LNCaP clone FGC (cell line): ENCODE results near the gene GRB10.

Source experiments
- DNase-seq: peaks from one replicate; pipeline ENCODE4 v3.0.0-alpha.2; 2011; ENCODE audit warnings: low read depth
- H3K4me3 ChIP-seq: 2 replicates; pipeline ENCODE4 v1.5.1; 2011; ENCODE audit warnings: mild to moderate bottlenecking, low read depth, low read length, control low read depth
- TF ChIP-seq, protein P1 (sequence below): IDR thresholded peaks from 2 replicates; pipeline ENCODE4 v1.5.1; 2012; ENCODE audit warnings: mild to moderate bottlenecking; ENCODE audit not compliant: control insufficient read depth, insufficient read depth; ENCODE audit errors: extremely low read depth

GRB10 gene

DNA sequence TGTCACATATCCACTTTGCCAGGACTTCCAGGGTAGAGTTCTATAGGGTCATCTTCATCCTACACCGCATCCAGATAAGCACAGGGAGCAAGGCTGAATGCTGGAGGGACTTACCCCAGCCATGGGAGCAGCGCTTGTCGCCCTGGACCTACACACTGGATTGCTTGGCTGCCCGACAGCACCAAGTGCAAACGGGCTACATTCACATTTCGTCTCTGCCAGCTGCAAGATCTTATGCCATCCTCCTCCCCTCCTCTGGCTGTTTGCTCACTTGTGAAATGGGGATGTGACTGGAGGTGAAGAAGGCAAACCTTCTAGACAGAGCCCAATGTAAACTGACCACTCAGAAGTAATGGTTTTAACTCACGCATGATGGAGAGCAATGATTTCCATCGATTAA lies 218.5 kb downstream of the GRB10 start:
- H3K4me3 ChIP-seq = no peak overlapping the region
- TF ChIP-seq, protein P1, sequence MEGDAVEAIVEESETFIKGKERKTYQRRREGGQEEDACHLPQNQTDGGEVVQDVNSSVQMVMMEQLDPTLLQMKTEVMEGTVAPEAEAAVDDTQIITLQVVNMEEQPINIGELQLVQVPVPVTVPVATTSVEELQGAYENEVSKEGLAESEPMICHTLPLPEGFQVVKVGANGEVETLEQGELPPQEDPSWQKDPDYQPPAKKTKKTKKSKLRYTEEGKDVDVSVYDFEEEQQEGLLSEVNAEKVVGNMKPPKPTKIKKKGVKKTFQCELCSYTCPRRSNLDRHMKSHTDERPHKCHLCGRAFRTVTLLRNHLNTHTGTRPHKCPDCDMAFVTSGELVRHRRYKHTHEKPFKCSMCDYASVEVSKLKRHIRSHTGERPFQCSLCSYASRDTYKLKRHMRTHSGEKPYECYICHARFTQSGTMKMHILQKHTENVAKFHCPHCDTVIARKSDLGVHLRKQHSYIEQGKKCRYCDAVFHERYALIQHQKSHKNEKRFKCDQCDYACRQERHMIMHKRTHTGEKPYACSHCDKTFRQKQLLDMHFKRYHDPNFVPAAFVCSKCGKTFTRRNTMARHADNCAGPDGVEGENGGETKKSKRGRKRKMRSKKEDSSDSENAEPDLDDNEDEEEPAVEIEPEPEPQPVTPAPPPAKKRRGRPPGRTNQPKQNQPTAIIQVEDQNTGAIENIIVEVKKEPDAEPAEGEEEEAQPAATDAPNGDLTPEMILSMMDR = no peak
- DNase-seq = no peak

- DNase-seq = no peak
- TF ChIP-seq, protein P1 = no peak
- H3K4me3 ChIP-seq = no peak overlapping the region
Measured at GRCh38 chr7:50562136-50562535, 220.6 kb downstream of the GRB10 start.

- TF ChIP-seq, protein P1 = no peak
- no peak for DNase-seq
- no peak overlapping the region for H3K4me3 ChIP-seq
Measured at GRCh38 chr7:50560865-50561351, 221.8 kb downstream of the GRB10 start.

GRCh38 chr7:50559881-50560280 lies 222.8 kb downstream of the GRB10 start:
- TF ChIP-seq, protein P1 = no peak
- DNase-seq = no peak
- no peak overlapping the region for H3K4me3 ChIP-seq

DNA sequence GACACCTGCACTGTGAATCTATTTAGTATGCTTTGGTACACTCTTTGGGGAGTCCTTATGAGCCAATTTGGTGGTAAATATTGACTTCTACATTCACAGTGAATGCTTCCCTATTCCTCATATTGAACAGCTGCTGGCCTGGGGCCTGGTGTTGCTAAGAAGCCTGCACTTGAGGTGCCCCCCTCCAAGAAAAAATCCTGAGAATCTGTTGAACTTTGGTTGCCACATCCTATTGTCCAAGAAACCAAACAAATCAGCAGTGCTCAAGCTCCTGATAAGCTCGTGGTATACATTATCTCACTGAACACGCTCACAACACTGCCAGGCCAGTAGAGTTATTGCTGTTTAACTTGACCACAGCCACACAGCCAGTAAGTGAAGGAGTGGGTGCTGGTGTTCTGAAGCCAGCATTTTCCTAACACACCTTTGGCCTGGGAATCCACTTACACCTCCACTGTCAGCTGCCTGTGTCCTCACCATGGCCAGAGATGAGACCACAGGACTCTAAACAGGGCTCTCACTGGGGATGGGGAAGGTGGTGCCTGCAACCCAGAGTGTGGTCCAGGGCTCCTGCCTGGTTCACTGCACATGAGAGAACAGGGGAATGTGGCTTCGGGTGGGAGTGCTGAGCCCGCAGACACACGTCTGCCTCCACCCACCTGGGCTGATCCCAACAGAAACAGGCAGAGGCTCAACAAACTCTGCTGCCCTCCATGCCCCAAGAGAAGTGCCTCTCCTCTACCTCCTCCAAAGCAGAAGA lies 224.2 kb downstream of the GRB10 start:
- no peak for DNase-seq
- TF ChIP-seq, protein P1 = no peak
- no peak overlapping the region for H3K4me3 ChIP-seq

- TF ChIP-seq, protein P1 = no peak
- no peak overlapping the region for H3K4me3 ChIP-seq
- no peak for DNase-seq
Measured at GRCh38 chr7:50557099-50557498, 225.6 kb downstream of the GRB10 start.

DNA sequence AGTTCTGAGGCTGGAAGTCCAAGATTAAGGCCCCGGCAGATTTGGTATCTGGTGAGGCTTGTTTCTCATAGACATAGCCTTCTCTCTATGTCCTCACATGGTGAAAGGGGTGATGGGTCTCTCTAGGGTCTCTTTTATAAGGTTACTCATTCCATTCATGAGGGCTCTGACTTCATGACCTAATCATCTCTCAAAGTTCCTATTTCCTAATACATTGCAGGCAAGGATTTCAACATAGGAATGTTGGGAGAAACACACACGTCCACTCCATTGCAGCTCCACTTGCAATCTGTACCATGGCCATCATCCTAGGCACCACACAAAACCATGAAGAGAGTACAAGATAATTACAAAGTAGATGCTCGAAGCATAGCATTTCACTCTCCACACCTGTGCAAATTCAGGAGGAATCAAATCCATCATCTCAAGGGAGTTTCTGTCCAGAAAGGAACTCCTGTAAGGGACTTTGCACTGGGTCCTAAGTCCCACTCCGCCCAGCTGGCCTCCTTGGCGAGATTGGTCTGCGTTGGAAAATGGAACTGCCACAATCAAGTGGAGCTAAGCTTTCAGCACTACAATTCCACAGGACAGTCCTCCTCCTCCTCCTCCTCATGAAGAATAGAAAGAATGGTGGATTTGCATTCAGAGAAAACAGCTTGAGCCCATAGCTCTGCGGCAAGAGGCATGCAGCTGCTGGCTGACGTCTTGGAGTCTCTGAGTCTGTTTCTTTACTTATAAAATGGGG lies 226.3 kb downstream of the GRB10 start:
- TF ChIP-seq, protein P1 = no peak
- DNase-seq = no peak
- H3K4me3 ChIP-seq = no peak overlapping the region
